Peyer's patch (tissue), 4 donors: ENCODE measurements around the gene SMO.

Experiments used
- POLR2A ChIP-seq, 2 donors: fragments of 450-650 bp; IDR thresholded peaks; one replicate each; pipeline ENCODE4 v1.5.1; 2017; ENCODE audit warnings: antibody characterized with exemption in 2 of 2, mild to moderate bottlenecking in 2 of 2, moderate library complexity in 2 of 2
- TF ChIP-seq, protein P1 (sequence below), 6 experiments: fragments of 450-650 bp in 4 of 6; fragments of 200-600 bp in 2 of 6; sonication (generic) in 1 of 6; IDR thresholded peaks; one replicate each; pipeline ENCODE4 v1.5.1; 2017 to 2019; ENCODE audit warnings: antibody characterized with exemption in 6 of 6, mild to moderate bottlenecking in 3 of 6, moderate library complexity in 1 of 6

DNA sequence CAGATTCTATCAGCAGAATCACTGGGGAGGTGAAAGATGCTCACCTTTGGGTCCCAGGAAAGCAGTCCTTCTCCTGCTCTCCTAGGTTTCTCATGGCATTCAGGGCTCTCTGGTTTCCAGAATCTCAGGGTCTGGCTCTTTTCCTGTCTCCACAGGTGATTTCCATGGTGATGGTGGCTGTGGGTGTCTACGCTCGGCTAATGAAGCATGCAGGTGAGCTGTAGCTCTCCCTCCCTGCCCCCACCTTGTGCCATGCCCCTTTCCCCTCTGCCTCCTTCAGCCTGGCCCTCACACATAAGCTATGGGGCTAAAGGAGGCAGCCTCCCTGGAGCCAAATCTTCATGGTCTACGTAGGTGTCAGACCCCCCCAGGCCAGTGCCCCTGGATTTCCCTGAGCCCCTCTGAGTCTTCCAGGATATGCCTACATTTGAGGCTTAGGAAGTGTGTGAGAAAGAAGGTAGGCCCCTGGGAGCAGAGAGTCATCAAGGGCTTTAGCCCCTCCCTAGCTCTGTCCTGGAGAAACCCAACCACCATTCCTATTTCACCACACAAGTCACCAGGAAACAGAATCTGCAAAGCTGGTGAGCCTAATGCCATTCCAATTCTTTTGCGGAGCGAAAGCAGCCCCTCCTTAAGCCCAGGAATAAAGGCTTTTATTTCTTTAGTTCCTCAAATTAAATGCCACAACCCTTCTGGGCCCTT lies 26.8 kb upstream of the SMO start:
- TF ChIP-seq, protein P1, sequence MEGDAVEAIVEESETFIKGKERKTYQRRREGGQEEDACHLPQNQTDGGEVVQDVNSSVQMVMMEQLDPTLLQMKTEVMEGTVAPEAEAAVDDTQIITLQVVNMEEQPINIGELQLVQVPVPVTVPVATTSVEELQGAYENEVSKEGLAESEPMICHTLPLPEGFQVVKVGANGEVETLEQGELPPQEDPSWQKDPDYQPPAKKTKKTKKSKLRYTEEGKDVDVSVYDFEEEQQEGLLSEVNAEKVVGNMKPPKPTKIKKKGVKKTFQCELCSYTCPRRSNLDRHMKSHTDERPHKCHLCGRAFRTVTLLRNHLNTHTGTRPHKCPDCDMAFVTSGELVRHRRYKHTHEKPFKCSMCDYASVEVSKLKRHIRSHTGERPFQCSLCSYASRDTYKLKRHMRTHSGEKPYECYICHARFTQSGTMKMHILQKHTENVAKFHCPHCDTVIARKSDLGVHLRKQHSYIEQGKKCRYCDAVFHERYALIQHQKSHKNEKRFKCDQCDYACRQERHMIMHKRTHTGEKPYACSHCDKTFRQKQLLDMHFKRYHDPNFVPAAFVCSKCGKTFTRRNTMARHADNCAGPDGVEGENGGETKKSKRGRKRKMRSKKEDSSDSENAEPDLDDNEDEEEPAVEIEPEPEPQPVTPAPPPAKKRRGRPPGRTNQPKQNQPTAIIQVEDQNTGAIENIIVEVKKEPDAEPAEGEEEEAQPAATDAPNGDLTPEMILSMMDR (IDR thresholded peaks at IDR 0.05), result no peak
- no peak for TF ChIP-seq POLR2A (IDR thresholded peaks at IDR 0.05)
